Activated naive CD8-positive, alpha-beta T cell treated with anti-CD3 and anti-CD28 coated beads, Interleukin-2, amount 10 ng/mL, durations not matched to agents 7 days and 5 days (primary cell): ENCODE measurements around the gene UBE2F. TPM values are rescaled to one million over a fixed set of nuclear protein-coding genes. Genes with fewer than 3 reads are reported as not detected.
"Not testable (repeated sequence)": the region's sequence is repeated elsewhere in the genome, so short reads cannot be mapped to it uniquely, and the experiment has no call there.

Experiments used
- ATAC-seq: fragments of 150-1000 bp; cut with Tn5 transposase; one replicate; pipeline ENCODE4 v1.10.0; 2021; ENCODE audit warnings: low read depth, moderate library complexity
- POLR2A ChIA-PET: fragments of 350-600 bp; sonication (Branson Sonifier 250); formaldehyde crosslinking; loops from one replicate; lab custom pipeline; 2021; ENCODE audit warnings: antibody characterized with exemption; lab: Charles Lee
- DNase-seq: peaks from one replicate; pipeline ENCODE4 v3.0.0; 2021
- H3K27ac Mint-ChIP-seq: one replicate; pipeline ENCODE4 v1.8.0; 2022; ENCODE audit warnings: mild to moderate bottlenecking, mixed read lengths
- H3K27me3 Mint-ChIP-seq: one replicate; pipeline ENCODE4 v1.8.0; 2022; ENCODE audit warnings: mild to moderate bottlenecking, moderate library complexity, mixed read lengths
- H3K36me3 Mint-ChIP-seq: one replicate; pipeline ENCODE4 v1.8.0; 2021; ENCODE audit warnings: mild to moderate bottlenecking, mixed read lengths
- H3K4me1 Mint-ChIP-seq: one replicate; pipeline ENCODE4 v1.8.0; 2021; ENCODE audit warnings: mixed read lengths
- H3K4me3 Mint-ChIP-seq: one replicate; pipeline ENCODE4 v1.8.0; 2022; ENCODE audit warnings: mild to moderate bottlenecking, moderate library complexity, mixed read lengths
- H3K9me3 Mint-ChIP-seq: one replicate; pipeline ENCODE4 v1.8.0; 2021; ENCODE audit warnings: mixed read lengths
- total RNA-seq, 2 experiments: library from RNA; stranded (reverse); gene quantifications; one replicate each; pipeline ENCODE4 v1.2.3, GENCODE V29; 2021

Gene UBE2F
- total RNA-seq, 2 experiments from 2014 or later = 49.0 to 49.8 TPM

DNA sequence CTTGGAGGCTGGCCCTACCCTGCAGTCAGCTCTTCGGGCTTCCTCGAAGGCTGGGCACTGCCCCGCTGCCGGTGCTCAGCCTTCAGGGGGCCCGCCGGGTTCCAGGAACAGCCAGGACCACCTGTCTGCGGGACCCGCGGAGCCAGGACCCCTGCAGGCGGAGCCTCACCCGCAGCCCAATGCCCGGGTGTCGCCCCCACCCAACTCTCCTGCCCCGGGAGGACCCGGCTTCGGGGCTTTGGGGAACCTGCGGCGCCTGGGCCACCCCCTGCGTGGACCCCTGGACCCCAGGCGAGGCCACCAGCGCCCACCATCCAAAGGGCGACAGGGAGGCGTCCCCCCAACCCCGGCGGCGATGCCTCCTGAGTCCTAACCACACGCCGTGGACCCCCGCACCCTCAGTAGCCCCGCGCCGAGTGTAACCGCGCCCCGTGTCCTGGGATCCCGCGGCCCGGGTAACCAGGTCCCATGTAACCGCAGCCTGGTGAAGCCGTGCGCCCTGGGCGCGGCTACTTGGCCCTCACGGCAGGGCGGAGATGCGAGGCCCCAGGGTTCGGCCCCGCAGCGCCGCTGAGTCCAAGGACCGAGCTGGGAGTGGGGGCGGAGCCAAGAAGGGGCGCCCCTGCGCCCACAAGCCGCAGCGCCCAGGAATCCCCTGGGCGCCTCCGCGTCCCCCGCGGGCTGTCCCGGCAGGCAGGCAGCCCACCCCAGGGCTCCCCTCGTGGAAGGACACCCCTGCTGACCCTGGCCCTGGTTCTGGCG, 11.0 kb upstream of the UBE2F start:
- H3K27me3 Mint-ChIP-seq = peaks cover 25% of the 10 kb centered on the region
- no peaks in the 10 kb centered on the region for H3K9me3 Mint-ChIP-seq
- H3K4me1 Mint-ChIP-seq = peaks cover 2% of the 10 kb centered on the region
- DNase-seq (no peak), ATAC-seq (peak; percentile 45)
- H3K27ac Mint-ChIP-seq = no peak overlapping the region
- POLR2A ChIA-PET = interaction anchor here (0.7 kb wide), 1 partner anchor 14 kb away, joined by 3 read pairs; no protein-coding TSS in a partner anchor
- no peaks in the 10 kb centered on the region for H3K36me3 Mint-ChIP-seq
- no peak overlapping the region for H3K4me3 Mint-ChIP-seq

- Mint-ChIP-seq H3K9me3 (no peaks in the 10 kb centered on the region), H3K4me1 (peaks cover 2% of the 10 kb centered on the region), H3K27me3 (peaks cover 25% of the 10 kb centered on the region), H3K27ac (no peak overlapping the region), H3K4me3 (no peak overlapping the region), H3K36me3 (peaks cover 1% of the 10 kb centered on the region)
- no peak for DNase-seq
- POLR2A ChIA-PET = no interaction called here
- no peak for ATAC-seq
Measured at GRCh38 chr2:237956402-237956736, 10.4 kb upstream of the UBE2F start.

DNA sequence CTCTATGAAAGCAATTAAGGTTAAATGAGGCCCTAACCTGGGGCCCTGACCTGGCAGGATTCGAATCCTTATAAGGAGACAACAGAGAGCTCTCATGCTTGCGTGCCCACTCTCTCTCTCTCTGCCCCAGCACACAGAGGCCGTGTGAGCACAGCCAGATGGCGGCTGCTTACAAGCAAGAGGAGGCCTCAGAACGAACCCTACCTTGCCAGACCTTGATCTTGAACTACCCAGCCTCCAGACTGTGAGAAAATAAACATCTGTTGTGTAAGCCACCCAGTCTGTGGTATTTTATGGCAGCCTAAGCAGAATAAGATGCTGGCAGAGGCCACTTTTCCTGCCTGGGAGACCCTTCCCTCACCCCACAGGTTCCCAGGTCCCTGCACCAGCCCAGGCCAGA, 5.2 kb upstream of the UBE2F start:
- POLR2A ChIA-PET = no interaction called here
- Mint-ChIP-seq H3K4me3 (no peak overlapping the region), H3K9me3 (peaks cover 12% of the 10 kb centered on the region), H3K36me3 (peaks cover 4% of the 10 kb centered on the region), H3K27ac (no peak overlapping the region), H3K4me1 (peaks cover 4% of the 10 kb centered on the region), H3K27me3 (peaks cover 13% of the 10 kb centered on the region)
- ATAC-seq (no peak), DNase-seq (no peak)

GRCh38 chr2:237962432-237963084, 4.3 kb upstream of the UBE2F start:
- Mint-ChIP-seq H3K27ac (no peak overlapping the region), H3K36me3 (peaks cover 4% of the 10 kb centered on the region)

GRCh38 chr2:237963490-237963991, 3.3 kb upstream of the UBE2F start:
- POLR2A ChIA-PET, H3K36me3 Mint-ChIP-seq, H3K27ac Mint-ChIP-seq, H3K27me3 Mint-ChIP-seq, ATAC-seq, DNase-seq, H3K4me3 Mint-ChIP-seq: not testable (repeated sequence)
- Mint-ChIP-seq H3K9me3 (peaks cover 12% of the 10 kb centered on the region), H3K4me1 (peaks cover 12% of the 10 kb centered on the region)

More at GRCh38 chr2:237962432-237963084, 4.3 kb upstream of the UBE2F start:
- Mint-ChIP-seq H3K27me3 (peaks cover 4% of the 10 kb centered on the region), H3K9me3 (peaks cover 12% of the 10 kb centered on the region), H3K4me3 (no peak overlapping the region), H3K4me1 (peaks cover 3% of the 10 kb centered on the region)
- no peak for ATAC-seq
- POLR2A ChIA-PET = interaction anchor here (0.6 kb wide), 1 partner anchor 19 kb away, joined by 3 read pairs; no protein-coding TSS in a partner anchor
- DNase-seq = no peak

DNA sequence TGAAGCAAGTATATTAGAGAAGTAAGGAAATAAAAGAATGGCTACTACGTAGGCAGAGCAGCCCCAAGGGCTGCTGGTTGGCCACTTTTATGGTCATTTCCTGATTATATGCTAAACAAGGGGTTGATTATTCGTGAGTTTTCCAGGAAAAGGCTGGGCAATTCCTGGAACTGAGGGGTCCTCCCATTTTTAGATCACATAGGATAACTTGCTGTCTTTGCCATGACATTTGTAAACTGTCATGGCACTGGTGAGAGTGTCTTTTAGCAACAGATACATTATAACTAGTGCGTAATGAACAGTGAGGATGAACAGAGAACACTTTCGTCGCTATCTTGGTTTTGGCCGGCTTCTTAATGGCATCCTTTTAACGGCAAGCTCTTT, 2.6 kb upstream of the UBE2F start:
- H3K4me3 Mint-ChIP-seq = no peak overlapping the region
- POLR2A ChIA-PET = no interaction called here
- no peak for ATAC-seq

GRCh38 chr2:237964578-237965404, 2.0 kb upstream of the UBE2F start:
- no peak overlapping the region for H3K4me3 Mint-ChIP-seq
- ATAC-seq = no peak

More for the DNA sequence above, 2.6 kb upstream of the UBE2F start:
- H3K27me3 Mint-ChIP-seq = no peaks in the 10 kb centered on the region
- peaks cover 12% of the 10 kb centered on the region for H3K9me3 Mint-ChIP-seq
- no peak for DNase-seq
- H3K4me1 Mint-ChIP-seq = peaks cover 17% of the 10 kb centered on the region
- H3K27ac Mint-ChIP-seq = no peak overlapping the region
- H3K36me3 Mint-ChIP-seq = peaks cover 6% of the 10 kb centered on the region

GRCh38 chr2:237965844-237966243, 970 bp upstream of the UBE2F start:
- peaks cover 12% of the 10 kb centered on the region for H3K9me3 Mint-ChIP-seq
- POLR2A ChIA-PET, H3K27ac Mint-ChIP-seq, H3K27me3 Mint-ChIP-seq, DNase-seq, ATAC-seq: not testable (repeated sequence)
- peak overlapping the region; percentile 79 for H3K4me3 Mint-ChIP-seq
- H3K36me3 Mint-ChIP-seq = peaks cover 15% of the 10 kb centered on the region
- H3K4me1 Mint-ChIP-seq = peaks cover 30% of the 10 kb centered on the region

More at GRCh38 chr2:237964578-237965404, 2.0 kb upstream of the UBE2F start:
- no peak for DNase-seq
- POLR2A ChIA-PET = no interaction called here
- peaks cover 12% of the 10 kb centered on the region for H3K9me3 Mint-ChIP-seq
- H3K27ac Mint-ChIP-seq = no peak overlapping the region
- peaks cover 11% of the 10 kb centered on the region for H3K36me3 Mint-ChIP-seq
- H3K4me1 Mint-ChIP-seq = peaks cover 23% of the 10 kb centered on the region
- H3K27me3 Mint-ChIP-seq = no peaks in the 10 kb centered on the region

DNA sequence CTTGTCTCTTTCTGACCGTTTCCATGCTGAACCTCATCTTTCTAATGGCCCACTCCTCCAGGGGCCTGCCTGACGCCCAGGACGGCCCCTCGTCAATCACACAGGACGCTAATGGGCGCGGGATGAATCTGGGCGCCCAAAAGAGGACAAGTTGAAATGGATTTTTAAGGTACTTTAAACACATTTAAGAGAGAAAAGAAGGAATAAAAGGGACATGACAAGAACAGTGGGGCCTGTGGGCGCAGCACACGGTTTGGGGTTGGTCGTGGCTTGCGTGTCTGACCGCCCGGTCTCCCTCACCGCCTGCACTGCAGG, 607 bp upstream of the UBE2F start:
- Mint-ChIP-seq H3K4me3 (peak overlapping the region; percentile 79), H3K36me3 (peaks cover 15% of the 10 kb centered on the region), H3K4me1 (peaks cover 30% of the 10 kb centered on the region), H3K27ac (no peak overlapping the region), H3K9me3 (peaks cover 12% of the 10 kb centered on the region), H3K27me3 (no peaks in the 10 kb centered on the region)
- ATAC-seq (no peak), DNase-seq (no peak)
- POLR2A ChIA-PET = no interaction called here

- DNase-seq (peak; percentile 56), ATAC-seq (no peak)
- peaks cover 12% of the 10 kb centered on the region for H3K36me3 Mint-ChIP-seq
- POLR2A ChIA-PET = interaction anchor here (1.3 to 2.2 kb wide), 3 partner anchors 10 to 32 kb away, joined by 3 to 9 read pairs (median 6); no protein-coding TSS in a partner anchor
- peaks cover 6% of the 10 kb centered on the region for H3K9me3 Mint-ChIP-seq
- peaks cover 33% of the 10 kb centered on the region for H3K4me1 Mint-ChIP-seq
- H3K4me3 Mint-ChIP-seq = peak overlapping the region; percentile 85
- H3K27me3 Mint-ChIP-seq = no peaks in the 10 kb centered on the region
- peak overlapping the region; percentile 79 for H3K27ac Mint-ChIP-seq
Measured at GRCh38 chr2:237967463-237967951, 693 bp downstream of the UBE2F start.

DNA sequence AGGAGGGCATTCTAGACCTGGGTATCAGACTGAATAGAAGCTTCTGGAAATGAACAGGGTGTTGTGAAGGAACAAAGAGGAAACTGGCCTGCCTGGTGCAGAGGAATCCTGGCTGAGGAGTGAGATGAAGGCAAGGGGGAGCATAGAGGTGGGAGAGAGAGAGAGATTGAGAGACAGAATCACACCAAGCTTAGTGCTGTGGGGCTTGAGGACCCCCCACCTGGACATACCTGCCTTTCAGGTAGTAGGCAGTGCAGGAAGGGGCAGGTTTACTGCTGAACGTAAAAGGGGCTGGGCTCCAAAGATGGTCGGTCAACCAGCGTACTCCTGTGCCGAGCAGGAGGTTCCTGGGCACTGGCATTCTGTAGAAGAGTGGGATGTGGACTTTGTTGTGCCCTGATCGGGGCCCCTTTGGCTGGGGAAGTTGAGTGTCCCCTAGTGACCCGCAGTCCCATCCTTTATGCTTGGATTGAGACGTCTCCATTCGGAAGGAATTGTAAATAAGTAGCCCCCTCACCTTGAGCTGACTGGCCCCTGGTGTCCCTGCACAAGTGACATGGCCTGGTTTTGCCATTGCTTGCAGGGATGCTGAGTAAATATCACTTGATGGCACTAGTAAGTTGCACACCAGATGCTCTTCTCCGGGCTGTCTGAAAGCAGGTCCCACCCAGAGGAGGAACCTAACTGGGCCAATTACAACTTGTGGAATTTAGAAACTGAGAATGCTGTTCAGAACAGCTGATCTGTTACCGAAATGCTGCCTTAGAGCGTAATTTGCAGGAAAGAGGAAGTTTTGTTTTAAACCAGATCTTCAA, 1.4 kb downstream of the UBE2F start:
- H3K4me3 Mint-ChIP-seq = peak overlapping the region; percentile 85
- peak; percentile 62 for ATAC-seq
- no peaks in the 10 kb centered on the region for H3K27me3 Mint-ChIP-seq
- H3K36me3 Mint-ChIP-seq = peaks cover 11% of the 10 kb centered on the region
- POLR2A ChIA-PET = interaction anchor here (0.6 to 2.2 kb wide), 5 partner anchors 10 to 171 kb away, joined by 3 to 9 read pairs (median 6); no protein-coding TSS in a partner anchor
- peaks cover 33% of the 10 kb centered on the region for H3K4me1 Mint-ChIP-seq
- H3K9me3 Mint-ChIP-seq = peaks cover 2% of the 10 kb centered on the region
- peak overlapping the region; percentile 79 for H3K27ac Mint-ChIP-seq
- DNase-seq = peak; percentile 52

- POLR2A ChIA-PET = no interaction called here
- peaks cover 32% of the 10 kb centered on the region for H3K4me1 Mint-ChIP-seq
- ATAC-seq = no peak
- no peak for DNase-seq
- H3K27me3 Mint-ChIP-seq = no peaks in the 10 kb centered on the region
- no peak overlapping the region for H3K27ac Mint-ChIP-seq
- H3K36me3 Mint-ChIP-seq = peaks cover 22% of the 10 kb centered on the region
- no peaks in the 10 kb centered on the region for H3K9me3 Mint-ChIP-seq
- H3K4me3 Mint-ChIP-seq = no peak overlapping the region
Measured at GRCh38 chr2:237971661-237972060, 4.8 kb downstream of the UBE2F start.
